GM19025 (cell line): ENCODE measurements around the gene C4B.
"Not testable (repeated sequence)": the region's sequence is repeated elsewhere in the genome, so short reads cannot be mapped to it uniquely, and the experiment has no call there.

Experiments
- ATAC-seq: cut with Tn5 transposase; IDR thresholded peaks from one replicate; pipeline ENCODE4 v1.9.1; 2021; ENCODE audit warnings: mild to moderate bottlenecking, low read depth, moderate library complexity; ENCODE audit not compliant: unreplicated experiment

C4B gene

DNA sequence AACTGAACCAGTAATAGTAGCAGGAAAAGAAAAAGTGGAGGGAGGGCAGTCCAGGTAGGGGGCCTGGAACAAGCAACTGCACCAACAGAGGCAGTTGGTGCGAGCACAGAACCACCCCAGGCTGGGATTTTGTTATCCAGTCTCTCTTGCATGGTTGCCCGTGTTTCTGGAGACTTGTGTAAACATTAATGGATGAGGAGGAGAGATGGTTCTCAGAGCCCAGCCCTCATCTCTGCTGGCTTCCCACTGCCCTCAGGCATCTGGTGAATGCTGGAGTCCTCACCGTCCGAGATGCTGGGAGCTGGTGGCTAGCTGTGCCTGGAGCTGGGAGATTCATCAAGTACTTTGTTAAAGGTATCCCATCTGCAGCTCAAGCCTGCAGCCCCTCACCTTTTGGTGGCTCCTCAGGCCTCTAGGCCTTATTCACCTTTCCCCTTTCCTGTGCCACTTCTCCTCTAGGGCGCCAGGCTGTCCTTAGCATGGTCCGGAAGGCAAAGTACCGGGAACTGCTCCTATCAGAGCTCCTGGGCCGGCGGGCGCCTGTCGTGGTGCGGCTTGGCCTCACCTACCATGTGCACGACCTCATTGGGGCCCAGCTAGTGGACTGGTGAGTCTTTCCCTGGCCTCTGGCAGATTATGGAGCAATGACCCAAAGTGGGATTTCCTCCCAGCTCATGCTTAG, 34.3 kb upstream of the C4B start:
- not testable (repeated sequence) for ATAC-seq

DNA sequence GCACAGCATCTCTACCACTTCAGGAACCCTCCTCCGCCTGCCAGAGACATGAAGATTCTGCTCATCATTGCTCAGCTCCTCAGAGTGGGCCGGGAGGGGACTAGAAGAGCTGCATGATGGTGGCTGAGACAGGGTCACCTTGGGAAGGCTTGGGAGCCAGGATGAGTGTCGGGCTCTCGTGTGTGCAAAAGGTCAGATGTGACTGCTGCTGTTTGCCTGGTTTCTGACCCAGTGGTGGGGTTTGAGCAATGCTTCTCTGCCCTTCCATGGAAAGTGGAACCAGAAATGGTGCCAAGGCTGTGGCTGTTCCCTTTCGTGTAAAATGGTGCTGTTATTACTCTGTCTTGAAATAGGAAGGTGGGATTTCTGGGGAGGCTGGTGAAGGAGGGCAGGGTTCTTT, 33.6 kb upstream of the C4B start:
- not testable (repeated sequence) for ATAC-seq

DNA sequence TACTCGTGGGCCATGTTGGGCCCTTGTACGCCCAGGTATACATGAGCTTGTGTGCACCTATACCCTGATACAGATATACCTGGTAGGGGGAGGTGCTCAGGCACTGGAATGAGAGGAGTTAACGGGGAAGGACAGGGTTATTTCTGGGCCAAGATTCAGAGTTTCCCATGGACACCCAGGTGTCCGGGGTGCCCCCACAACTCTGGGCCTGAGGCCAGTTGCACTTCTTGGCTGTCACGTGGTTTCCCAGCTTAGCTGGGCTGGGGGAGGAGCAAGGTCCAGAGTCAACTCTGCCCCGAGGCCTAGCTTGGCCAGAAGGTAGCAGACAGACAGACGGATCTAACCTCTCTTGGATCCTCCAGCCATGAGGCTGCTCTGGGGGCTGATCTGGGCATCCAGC, 32.9 kb upstream of the C4B start, which contains the start of gene C4A:
Gene C4A (plus strand): TSS at position 314 of the 400 bp plus-strand sequence. CDS start 51 bp downstream, at position 365.
- ATAC-seq = not testable (repeated sequence)

DNA sequence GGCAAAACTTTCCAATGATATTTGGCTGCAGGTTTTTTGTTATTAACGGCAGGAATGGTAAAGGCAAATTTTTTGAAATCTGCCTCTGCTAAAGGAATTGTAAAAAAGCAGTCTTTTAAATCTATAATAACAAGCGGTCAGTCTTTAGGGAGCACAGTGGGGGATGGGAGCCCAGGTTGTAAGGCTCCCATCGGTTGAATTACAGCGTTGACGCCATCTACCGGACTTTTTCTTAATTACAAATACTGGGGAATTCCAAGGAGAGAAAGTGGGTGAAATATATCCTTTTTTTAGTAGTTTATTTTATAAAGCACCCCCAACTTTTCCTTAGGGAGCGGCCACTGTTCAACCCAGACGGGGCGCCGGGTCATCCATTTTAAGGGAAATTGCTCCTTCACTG, 25.2 kb upstream of the C4B start:
- not testable (repeated sequence) for ATAC-seq

DNA sequence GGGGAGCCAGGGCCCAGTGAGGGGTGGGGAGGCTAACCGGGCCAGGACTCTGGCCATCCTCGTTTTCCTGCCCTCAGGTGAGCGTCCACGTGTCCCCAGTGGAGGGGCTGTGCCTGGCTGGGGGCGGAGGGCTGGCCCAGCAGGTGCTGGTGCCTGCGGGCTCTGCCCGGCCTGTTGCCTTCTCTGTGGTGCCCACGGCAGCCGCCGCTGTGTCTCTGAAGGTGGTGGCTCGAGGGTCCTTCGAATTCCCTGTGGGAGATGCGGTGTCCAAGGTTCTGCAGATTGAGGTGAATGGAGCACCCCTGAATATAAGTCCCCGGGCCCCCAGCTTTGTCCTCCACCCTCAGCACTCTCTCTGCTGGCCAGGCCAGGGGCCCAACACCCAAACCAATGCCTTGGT, 20.2 kb upstream of the C4B start:
- not testable (repeated sequence) for ATAC-seq

DNA sequence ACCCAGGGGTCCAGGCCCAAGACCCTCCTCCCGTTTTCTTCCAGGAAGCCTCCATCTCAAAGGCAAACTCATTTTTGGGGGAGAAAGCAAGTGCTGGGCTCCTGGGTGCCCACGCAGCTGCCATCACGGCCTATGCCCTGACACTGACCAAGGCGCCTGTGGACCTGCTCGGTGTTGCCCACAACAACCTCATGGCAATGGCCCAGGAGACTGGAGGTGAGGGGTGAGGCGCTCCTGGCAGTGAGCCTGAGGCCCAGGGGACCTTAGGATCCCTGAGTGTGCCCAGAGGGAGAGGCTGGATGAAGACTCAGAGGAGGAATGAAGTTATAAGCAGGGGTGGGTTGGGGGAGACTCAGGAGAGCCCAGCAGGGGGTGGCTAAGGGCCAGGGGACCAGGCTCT, 18.2 kb upstream of the C4B start:
- not testable (repeated sequence) for ATAC-seq

DNA sequence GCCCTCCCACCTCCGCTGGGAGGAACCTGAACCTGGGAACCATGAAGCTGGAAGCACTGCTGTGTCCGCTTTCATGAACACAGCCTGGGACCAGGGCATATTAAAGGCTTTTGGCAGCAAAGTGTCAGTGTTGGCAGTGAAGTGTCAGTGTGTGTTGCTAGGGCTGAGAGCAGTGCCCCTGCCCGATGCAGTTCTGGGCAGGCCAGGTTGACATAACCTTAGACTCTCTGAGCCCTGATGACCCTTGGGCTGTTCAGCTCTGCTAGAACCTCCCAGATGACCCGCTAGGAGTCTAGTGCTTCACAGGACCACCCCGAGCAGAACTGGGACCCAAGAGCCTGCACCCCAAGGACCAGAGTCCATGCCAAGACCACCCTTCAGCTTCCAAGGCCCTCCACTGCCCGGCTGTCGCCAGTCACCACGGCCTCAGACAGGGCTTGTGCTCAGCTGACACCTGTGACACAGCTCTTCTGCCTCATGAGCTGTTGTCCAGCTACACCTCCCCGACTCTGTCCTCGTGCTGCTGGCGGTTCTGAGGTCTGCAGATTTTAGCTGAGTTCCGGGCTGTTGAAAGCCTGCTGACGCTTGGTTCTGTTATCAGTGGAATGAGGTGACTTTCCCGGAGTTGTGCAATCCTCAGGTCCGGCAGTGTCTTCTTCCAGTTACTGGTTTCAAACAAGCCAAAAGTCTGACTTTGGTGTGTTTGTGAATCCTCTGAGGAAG, 11.9 kb upstream of the C4B start:
- not testable (repeated sequence) for ATAC-seq

DNA sequence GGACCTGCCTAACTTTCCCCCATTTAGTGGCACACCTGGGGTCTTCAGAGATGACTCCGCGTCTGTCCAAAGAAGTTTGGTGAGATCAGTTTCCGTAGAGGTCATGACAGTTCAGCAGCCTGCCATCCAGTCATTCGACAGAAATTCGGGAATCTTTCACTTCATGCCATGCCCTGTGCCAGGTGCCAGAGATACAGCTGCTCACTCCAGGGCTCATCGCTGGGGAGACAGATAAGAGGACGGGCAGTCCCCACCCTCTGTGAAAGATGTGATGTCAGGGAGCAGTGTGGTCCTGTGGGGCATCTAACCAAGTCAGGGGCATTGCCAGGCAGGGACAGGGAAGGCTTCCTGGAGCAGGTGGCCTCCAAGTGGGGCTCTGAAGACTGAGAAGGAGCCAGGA, 11.3 kb upstream of the C4B start:
- ATAC-seq = not testable (repeated sequence)

DNA sequence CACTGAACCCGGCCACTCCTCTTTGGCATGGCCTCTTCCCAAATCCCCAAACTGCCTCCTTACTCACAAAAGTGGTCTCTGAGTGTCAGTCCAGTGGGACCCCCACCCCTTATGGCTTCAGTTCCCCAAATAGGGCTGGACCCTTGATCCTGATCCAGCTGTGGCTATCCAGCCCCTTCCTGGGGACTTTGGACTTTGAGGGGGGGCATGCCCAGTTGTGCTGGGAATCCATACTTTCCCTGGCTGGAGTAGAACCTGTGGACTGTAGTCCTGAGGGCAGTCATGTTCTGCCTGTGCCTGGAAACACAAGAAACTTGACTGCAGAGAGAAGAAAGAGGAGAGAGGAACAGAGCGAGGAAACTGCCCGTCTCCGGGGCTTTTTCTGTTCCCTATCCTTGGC, 10.2 kb upstream of the C4B start:
- not testable (repeated sequence) for ATAC-seq

DNA sequence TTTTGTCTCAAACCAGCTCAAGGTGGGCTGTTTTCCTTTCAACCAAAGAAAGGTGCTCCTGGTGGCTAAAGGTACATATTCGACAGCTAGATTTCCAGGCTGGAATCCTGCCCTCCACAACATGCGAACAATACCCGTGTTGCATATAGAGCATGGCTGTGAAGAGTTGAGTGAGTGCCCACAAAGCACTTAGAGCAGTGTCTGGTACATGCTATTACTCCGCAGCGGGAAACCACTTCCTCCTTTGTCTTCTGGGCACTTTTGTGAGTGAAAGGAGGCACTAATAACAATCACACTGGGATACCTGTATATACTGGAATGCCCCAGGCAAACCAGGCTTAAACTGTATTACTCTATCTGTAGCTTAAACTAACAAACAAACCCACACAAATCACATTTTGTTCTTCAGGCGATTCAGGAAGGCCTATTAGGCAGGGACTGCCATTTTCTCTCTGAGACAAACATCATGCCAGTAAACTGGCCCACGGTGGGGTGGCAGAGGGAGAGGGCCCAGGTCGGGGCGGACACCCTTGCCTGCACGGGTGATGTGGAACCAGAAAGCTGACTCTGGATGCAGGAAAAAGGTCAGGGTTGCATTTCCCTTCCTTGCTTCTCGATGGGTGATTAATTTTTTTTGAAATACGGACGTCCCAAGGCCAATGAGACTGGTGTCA, 9.6 kb upstream of the C4B start:
- ATAC-seq = not testable (repeated sequence)

DNA sequence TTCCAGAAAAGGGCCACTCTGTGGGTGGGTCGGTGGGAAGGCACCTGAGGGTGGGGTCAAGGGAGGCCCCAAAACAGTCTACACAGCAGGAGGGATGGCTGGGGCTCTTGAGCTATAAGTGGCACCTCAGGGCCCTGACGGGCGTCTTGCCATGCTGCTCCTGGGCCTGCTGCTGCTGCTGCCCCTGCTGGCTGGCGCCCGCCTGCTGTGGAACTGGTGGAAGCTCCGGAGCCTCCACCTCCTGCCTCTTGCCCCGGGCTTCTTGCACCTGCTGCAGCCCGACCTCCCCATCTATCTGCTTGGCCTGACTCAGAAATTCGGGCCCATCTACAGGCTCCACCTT, 9.1 kb upstream of the C4B start:
- ATAC-seq = not testable (repeated sequence)

DNA sequence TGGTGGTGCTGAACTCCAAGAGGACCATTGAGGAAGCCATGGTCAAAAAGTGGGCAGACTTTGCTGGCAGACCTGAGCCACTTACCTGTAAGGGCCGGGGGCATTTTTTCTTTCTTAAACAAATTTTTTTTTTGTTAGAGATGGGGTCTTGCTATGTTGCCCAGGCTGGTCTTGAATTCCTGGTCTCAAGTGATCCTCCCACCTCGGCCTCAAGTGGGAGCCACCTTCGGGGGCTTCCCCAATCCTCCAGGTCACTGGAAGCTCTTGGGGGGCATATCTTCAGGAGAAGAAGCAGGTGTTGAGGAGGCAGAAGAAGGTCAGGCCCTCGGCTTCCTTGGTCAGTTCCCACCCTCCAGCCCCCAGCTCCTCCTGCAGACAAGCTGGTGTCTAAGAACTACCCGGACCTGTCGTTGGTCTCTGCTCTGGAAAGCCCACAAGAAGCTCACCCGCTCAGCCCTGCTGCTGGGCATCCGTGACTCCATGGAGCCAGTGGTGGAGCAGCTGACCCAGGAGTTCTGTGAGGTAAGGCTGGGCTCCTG, 8.5 kb upstream of the C4B start:
- ATAC-seq = not testable (repeated sequence)

DNA sequence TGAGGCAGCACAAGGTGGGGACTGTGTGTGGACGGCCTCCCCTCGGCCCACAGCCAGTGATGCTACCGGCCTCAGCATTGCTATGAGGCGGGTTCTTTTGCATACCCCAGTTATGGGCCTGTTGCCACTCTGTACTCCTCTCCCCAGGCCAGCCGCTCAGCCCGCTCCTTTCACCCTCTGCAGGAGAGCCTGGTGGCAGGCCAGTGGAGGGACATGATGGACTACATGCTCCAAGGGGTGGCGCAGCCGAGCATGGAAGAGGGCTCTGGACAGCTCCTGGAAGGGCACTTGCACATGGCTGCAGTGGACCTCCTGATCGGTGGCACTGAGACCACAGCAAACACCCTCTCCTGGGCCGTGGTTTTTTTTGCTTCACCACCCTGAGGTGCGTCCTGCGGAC, 7.5 kb upstream of the C4B start:
- not testable (repeated sequence) for ATAC-seq

DNA sequence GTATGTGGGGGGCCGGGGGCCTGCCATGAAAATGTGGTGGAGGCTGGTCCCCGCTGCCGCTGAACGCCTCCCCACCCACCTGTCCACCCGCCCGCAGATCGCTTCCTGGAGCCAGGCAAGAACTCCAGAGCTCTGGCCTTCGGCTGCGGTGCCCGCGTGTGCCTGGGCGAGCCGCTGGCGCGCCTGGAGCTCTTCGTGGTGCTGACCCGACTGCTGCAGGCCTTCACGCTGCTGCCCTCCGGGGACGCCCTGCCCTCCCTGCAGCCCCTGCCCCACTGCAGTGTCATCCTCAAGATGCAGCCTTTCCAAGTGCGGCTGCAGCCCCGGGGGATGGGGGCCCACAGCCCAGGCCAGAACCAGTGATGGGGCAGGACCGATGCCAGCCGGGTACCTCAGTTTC, 6.6 kb upstream of the C4B start:
- ATAC-seq = not testable (repeated sequence)

DNA sequence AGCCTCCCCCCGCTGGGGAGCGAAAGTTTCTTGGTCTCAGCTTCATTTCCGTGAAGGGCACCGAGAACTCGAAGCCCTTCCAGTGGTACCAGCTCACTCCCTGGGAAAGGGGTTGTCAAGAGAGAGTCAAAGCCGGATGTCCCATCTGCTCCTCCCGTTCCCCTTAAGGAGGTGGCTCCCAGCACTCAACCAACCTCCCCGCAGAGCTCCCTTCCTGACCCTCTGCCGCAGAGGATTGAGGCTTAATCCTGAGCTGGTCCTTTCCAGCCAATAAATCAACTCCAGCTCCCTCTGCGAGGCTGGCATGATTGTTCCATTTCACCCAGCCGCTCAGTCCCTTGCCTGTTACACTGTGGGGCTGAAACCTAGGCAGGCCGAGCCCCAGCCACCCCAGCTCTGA, 6.0 kb upstream of the C4B start:
- not testable (repeated sequence) for ATAC-seq

DNA sequence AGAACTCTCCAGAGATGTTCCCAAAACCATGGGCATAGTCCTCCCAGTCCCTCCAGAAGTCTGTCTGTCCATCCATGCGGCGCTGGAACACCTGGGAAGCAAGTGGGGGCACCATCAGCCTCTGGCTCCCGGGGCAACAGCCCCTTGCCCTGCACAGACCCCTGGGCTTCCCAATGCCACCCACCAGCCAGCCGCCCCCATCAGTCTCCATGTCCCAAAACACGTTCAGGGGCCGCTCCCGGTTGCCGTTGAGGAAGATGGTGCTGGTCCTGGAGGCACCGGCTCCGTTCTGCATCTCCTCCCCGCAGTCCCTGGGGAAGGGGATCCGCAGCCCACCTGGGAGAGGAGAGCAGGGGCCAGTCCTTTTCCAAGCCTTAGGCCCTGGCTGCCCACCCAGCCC, 5.1 kb upstream of the C4B start:
- ATAC-seq = not testable (repeated sequence)

DNA sequence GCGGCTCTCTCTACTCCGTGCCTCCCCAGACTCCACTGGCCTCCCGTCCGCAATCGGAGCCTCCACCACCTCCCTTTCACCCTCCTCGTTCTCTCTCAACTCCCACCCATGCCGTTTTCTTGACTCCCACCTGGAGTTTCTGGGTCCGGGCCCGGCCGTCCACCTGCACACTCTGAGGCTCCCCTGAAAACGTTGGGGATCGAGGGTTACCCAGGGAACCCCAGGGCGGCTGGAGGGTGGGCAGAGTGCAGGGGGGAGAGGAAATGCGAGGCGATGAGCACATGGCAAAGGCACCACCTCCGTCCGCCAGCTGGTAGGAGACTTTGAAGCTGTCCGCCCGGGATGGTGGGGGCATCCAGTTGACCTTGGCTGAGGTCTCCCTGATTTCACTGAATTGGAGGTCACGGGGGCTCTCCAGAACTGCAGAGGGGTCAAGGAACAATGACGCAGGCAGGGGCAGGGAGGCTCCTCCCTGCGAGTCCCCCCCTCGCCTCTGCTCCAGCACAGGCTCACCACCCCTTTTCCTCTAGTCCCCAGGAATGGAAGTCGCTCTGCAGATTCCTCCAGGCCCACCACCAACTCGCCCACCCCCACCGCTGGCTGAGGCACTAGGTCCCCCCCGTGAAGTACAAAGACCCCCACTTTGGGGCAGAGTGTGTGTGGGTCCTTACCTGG, 3.6 kb upstream of the C4B start:
- ATAC-seq = not testable (repeated sequence)

DNA sequence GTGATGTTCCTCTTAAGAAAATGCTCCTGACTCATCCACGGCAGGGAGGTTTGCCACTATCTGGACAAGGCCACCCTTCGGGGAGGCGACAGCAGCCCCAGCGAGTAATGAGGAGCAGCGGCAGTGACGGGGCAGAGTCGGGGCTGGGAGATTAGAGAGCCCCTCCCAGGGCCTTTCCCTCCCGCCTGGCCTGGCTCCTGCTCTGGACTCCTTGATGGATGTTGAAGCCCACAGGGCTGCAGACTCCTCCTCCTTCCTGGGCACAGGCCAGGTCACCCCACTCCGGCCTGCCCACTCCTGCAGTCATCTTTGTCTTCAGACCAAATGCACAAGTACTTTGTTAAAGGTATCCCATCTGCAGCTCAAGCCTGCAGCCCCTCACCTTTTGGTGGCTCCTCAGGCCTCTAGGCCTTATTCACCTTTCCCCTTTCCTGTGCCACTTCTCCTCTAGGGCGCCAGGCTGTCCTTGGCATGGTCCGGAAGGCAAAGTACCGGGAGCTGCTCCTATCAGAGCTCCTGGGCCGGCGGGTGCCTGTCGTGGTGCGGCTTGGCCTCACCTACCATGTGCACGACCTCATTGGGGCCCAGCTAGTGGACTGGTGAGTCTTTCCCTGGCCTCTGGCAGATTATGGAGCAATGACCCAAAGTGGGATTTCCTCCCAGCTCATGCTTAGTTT, 1.5 kb upstream of the C4B start:
- ATAC-seq = not testable (repeated sequence)

DNA sequence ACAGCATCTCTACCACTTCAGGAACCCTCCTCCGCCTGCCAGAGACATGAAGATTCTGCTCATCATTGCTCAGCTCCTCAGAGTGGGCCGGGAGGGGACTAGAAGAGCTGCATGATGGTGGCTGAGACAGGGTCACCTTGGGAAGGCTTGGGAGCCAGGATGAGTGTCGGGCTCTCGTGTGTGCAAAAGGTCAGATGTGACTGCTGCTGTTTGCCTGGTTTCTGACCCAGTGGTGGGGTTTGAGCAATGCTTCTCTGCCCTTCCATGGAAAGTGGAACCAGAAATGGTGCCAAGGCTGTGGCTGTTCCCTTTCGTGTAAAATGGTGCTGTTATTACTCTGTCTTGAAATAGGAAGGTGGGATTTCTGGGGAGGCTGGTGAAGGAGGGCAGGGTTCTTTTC, 857 bp upstream of the C4B start:
- not testable (repeated sequence) for ATAC-seq

DNA sequence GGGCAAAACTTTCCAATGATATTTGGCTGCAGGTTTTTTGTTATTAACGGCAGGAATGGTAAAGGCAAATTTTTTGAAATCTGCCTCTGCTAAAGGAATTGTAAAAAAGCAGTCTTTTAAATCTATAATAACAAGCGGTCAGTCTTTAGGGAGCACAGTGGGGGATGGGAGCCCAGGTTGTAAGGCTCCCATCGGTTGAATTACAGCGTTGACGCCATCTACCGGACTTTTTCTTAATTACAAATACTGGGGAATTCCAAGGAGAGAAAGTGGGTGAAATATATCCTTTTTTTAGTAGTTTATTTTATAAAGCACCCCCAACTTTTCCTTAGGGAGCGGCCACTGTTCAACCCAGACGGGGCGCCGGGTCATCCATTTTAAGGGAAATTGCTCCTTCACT, 7.5 kb downstream of the C4B start:
- ATAC-seq = not testable (repeated sequence)
